Measurements from ENCODE around the gene MMP24OS. TPM values are rescaled to one million over a fixed set of nuclear protein-coding genes. Genes with fewer than 3 reads are reported as not detected.

MMP24OS gene
- total and polyA plus RNA-seq, 3 donors from 2014 or later, result 16.4 to 45.9 (median 35.1) TPM

DNA sequence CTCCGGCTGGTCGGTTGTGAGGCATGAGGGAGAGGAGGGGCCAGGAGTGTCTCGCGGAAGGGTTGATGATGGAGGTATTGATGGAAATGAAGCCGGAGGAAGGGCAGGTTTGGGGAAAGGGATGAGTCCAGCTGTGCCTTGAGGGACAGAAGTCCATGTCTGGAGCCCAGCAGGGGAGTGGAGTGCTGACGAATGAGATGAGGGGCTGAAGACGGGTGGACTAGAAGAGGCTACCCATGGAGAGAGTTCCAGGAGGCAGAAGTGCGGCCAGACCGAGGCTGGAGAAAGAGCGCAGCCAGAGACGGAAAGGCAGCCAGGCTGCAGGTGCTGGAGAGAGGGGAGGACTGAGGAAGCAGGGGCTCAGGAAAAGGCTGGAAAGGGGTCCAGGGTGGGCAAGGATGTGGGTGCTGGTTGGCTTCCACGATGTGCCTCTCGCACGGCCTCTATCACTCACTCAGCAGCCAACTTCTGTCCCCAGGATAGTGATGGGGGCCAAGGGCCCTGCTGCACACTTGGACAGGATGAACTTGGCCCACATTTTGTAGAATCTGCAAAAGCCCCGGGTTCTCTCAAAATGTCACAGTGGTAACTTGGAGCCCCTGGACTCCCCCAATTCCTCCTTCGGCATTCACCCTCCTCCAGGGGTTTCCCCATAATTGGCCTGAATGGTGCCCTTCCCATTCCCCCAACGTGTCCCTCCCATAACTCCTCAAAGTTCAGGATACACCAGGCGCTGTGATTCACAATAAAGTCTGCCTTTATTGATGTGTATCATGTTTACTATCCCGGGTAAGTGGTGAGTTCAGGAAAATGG lies 7.3 kb upstream of the MMP24OS start:
- 26 to 34% methylated on average over 17 to 19 of the region's 19 CpGs for WGBS, 2 donors
- Histone ChIP-seq H3K27me3 (no peaks in the 10 kb centered on the region), H3K27ac (peak overlapping the region; percentile 77 to 91), H3K36me3 (ENCODE audit: low read depth, missing control alignments) (no peaks in the 10 kb centered on the region), H3K9me3 (no peaks in the 10 kb centered on the region), H3K4me1 (peaks cover 7% of the 10 kb centered on the region), H3K4me3 (peak overlapping the region; percentile 87 to 95)
- intact Hi-C loops (cut with DNase I; ENCODE audit: low total_unique reads), result no loop called here
- DNase-seq, result no peak
- TF ChIP-seq, protein P1, sequence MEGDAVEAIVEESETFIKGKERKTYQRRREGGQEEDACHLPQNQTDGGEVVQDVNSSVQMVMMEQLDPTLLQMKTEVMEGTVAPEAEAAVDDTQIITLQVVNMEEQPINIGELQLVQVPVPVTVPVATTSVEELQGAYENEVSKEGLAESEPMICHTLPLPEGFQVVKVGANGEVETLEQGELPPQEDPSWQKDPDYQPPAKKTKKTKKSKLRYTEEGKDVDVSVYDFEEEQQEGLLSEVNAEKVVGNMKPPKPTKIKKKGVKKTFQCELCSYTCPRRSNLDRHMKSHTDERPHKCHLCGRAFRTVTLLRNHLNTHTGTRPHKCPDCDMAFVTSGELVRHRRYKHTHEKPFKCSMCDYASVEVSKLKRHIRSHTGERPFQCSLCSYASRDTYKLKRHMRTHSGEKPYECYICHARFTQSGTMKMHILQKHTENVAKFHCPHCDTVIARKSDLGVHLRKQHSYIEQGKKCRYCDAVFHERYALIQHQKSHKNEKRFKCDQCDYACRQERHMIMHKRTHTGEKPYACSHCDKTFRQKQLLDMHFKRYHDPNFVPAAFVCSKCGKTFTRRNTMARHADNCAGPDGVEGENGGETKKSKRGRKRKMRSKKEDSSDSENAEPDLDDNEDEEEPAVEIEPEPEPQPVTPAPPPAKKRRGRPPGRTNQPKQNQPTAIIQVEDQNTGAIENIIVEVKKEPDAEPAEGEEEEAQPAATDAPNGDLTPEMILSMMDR (IDR thresholded peaks at IDR 0.05), result no peak
- TF ChIP-seq POLR2A (IDR thresholded peaks at IDR 0.05), result no peak

DNA sequence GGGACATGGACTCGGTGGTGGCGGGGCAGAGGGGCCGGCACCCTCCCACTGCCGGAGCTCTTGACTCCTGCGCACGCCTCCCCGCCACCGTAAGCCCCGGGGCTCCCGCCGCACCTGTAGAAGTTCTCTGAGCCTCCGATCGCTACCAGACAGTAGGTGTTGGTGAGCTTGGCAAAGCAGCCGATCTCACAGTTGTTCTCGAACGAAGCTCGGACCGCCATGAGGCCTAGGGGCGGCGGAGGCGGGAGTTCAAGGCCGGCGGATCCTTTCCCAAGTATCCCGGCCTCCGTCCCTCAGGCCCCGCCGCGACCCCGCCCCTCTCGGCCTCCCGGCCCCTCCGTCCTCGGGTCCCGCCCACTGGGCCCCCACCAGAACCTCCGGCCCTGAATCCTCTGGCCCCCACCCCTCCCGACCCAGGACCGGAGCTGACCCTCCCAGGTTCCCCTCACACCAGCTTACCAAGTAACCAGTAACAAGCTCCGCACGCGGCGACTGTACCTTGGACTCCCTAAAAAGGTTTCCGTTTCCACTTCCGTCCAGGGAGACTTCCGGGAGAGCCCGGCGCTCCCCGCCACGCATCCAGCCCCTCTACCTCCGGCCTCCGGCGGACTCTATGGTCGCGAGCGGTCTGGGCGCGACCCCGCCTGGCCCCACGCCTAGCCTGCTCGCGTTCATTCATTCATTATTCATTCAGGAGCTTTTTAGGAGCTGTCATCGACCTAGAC lies 6.5 kb upstream of the MMP24OS start, which contains the start of gene EIF6:
Gene EIF6 (minus strand): TSS at position 506 of the 725 bp plus-strand sequence. CDS start 285 bp downstream, at position 221.
- no peak for TF ChIP-seq POLR2A (IDR thresholded peaks at IDR 0.05)
- TF ChIP-seq, protein P1 (IDR thresholded peaks at IDR 0.05), result no peak
- no peaks in the 10 kb centered on the region for H3K27me3 ChIP-seq
- DNase-seq, result peak; percentile 93
- WGBS, 2 donors, result 0 to 1% methylated on average over 25 to 58 of the region's 61 CpGs
- H3K36me3 ChIP-seq (ENCODE audit: low read depth, missing control alignments), result no peaks in the 10 kb centered on the region
- peaks cover 7% of the 10 kb centered on the region for H3K4me1 ChIP-seq
- peak within 1 kb of the TSS; percentile 87 to 95 for H3K4me3 ChIP-seq
- intact Hi-C loops (cut with DNase I; ENCODE audit: low total_unique reads), result no loop called here
- no peaks in the 10 kb centered on the region for H3K9me3 ChIP-seq
- peak within 1 kb of the TSS; percentile 77 to 91 for H3K27ac ChIP-seq

DNA sequence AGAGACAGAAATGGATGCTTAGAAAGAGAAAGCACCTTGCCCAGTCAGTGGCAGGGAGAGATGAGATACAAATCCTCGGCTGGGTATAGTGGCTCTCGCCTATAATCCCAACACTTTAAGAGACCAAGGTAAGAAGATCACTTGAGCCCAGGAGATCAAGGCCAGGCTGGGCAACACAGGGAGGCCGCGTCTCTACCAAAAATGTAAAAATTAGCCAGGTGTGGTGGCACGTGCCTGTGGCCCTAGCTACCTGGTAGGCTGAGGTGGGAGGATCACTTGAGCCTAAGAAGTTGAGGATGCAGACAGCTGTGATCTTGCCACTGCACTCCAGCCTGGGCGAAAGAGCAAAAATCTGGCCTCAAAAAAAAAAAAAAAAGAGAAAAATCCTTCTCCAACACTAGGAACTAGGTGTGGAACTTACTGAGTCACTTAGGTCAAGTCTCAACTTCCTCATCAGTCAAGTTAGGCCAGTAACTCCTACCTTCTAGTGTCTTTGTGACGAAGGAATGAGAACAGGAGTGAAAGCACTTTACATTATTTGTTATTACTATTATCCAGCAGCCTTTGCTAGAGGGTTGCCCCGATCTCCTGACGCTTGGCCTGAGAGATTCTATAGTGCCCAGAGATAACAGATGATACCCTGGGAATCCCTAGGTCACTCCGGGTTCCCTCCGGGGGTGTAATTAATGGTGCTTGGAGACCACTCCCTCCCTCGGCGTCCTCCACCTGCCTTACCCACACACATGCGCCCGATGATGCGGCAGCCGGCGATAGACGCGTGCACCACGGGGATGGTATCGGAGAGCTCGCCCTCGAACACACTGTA lies 5.7 kb upstream of the MMP24OS start:
- intact Hi-C loops (cut with DNase I; ENCODE audit: low total_unique reads), result no loop called here
- WGBS, 2 donors, result 15 to 19% methylated on average over 13 to 24 of the region's 24 CpGs

DNA sequence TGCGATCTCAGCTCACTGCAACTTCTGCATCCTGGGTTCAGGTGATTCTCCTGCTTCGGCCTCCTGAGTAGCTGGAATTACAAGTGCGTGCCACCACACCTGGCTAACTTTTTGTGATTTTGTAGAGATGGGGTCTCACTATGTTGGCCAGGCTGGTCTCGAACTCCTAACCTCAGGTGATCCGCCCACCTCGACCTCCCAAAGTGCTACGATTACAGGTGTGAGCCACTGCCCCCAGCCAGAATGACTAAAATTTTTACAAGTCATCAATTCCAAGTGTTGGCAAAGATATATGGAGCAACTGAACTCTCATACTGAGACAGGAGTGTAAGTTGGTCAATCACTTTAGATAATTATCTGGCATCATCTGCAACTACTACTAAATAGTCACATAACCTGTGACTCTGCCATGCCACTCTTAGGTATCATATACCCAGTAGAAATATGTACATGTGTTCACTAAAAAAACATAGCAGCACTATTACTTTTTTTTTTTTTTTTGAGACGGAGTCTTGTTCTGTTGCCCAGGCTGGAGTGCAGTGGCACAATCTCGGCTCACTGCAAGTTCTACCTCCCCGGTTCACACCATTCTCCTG lies 3.7 kb upstream of the MMP24OS start:
- Histone ChIP-seq H3K9me3 (no peaks in the 10 kb centered on the region), H3K36me3 (ENCODE audit: low read depth, missing control alignments) (no peaks in the 10 kb centered on the region), H3K27ac (no peak overlapping the region), H3K27me3 (no peaks in the 10 kb centered on the region), H3K4me3 (no peak overlapping the region), H3K4me1 (peaks cover 18% of the 10 kb centered on the region)
- no peak for DNase-seq
- 94 to 98% methylated on average over 10 of the region's 10 CpGs for WGBS, 2 donors
- TF ChIP-seq, protein P1 (IDR thresholded peaks at IDR 0.05), result no peak
- no peak for TF ChIP-seq POLR2A (IDR thresholded peaks at IDR 0.05)
- intact Hi-C loops (cut with DNase I; ENCODE audit: low total_unique reads), result no loop called here

More for the DNA sequence above, 5.7 kb upstream of the MMP24OS start:
- Histone ChIP-seq H3K27me3 (no peaks in the 10 kb centered on the region), H3K36me3 (ENCODE audit: low read depth, missing control alignments) (no peaks in the 10 kb centered on the region), H3K4me1 (peaks cover 7% of the 10 kb centered on the region), H3K9me3 (no peaks in the 10 kb centered on the region), H3K27ac (peak overlapping the region; percentile 77 to 91), H3K4me3 (peak overlapping the region; percentile 87 to 95)
- TF ChIP-seq POLR2A (IDR thresholded peaks at IDR 0.05), result no peak
- TF ChIP-seq, protein P1 (IDR thresholded peaks at IDR 0.05), result no peak
- DNase-seq, result no peak
